ENCODE measurements around the gene NDUFS6. TPM values are rescaled to one million over a fixed set of nuclear protein-coding genes. Genes with fewer than 3 reads are reported as not detected.
A peak's percentile ranks its signal among the peaks of the same experiment; 100 is the strongest.

The NDUFS6 gene
- total RNA-seq, 1 donor from 2014 or later: 21.3 TPM

DNA sequence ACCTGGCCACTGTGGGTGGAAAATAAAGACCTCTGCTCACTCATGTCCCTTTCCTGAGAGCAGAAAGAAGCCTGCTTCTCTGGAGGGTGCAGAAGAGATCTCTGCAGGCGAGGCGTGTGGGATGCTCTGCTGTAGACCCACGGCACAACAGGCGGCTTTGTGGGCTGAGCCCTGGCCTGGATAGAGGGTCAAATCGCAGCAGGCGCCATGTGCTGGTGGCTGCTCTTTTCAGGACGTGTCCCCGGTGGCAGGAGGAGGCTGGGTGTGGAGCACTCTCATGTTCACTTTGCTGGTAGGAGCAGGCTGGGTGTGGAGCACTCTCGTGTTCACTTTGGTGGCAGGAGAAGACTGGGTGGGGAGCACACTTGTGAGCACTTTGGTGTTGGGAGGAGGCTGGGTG is 46.4 kb downstream of the NDUFS6 start:
- H3K27me3 ChIP-seq (ENCODE audit: low read depth): peaks cover 51% of the 10 kb centered on the region

DNA sequence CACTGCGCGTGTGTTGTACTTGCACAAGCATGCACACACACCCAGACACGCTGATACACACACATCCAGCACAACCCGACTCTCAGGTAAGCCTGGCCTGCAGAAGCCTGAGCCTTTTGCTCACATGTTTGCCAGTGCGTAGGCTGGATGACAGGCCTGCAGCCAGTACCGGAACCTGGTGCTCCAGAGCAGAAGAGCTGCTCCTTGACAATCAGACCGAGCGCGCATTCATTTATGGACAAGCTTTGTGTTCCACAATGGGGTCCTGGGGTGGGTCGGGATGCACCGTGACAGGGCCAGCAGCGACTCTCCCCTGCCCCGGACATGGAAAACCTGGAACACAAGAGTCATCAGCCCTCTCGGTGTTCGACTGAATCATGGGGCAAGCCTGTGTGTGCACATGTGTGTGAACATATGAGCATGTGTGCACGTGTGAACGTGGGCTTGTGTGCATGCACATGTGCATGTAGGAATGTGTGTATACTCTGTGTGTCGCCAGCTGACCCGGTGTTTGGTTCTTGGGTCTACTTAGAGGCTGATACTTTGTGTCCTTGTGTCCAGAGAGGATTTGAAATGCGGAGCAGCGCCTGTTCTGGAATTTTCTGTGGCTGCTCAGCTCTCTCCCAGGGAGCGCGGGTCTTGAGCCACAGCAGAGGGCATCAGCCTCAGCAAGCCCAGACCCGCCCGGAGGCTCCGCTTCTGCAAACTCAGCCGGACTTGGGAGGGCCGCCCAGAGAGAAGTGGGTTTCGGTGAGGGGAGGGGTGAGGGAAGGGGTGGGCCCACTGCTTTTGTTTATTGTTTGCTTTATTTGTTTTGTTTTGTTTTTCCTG is 49.3 kb downstream of the NDUFS6 start:
- DNase-seq (no peak), ATAC-seq (no peak)
- H3K36me3 ChIP-seq: no peaks in the 10 kb centered on the region
- no peaks in the 10 kb centered on the region for H3K4me1 ChIP-seq
- TF ChIP-seq, protein P1, sequence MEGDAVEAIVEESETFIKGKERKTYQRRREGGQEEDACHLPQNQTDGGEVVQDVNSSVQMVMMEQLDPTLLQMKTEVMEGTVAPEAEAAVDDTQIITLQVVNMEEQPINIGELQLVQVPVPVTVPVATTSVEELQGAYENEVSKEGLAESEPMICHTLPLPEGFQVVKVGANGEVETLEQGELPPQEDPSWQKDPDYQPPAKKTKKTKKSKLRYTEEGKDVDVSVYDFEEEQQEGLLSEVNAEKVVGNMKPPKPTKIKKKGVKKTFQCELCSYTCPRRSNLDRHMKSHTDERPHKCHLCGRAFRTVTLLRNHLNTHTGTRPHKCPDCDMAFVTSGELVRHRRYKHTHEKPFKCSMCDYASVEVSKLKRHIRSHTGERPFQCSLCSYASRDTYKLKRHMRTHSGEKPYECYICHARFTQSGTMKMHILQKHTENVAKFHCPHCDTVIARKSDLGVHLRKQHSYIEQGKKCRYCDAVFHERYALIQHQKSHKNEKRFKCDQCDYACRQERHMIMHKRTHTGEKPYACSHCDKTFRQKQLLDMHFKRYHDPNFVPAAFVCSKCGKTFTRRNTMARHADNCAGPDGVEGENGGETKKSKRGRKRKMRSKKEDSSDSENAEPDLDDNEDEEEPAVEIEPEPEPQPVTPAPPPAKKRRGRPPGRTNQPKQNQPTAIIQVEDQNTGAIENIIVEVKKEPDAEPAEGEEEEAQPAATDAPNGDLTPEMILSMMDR (IDR thresholded peaks at IDR 0.05): no peak
- no peak overlapping the region for H3K27ac ChIP-seq
- H3K9me3 ChIP-seq: no peaks in the 10 kb centered on the region
- intact Hi-C loops (cut with DNase I): no loop called here
- peaks cover 66% of the 10 kb centered on the region for H3K27me3 ChIP-seq (ENCODE audit: low read depth)
- H3K4me3 ChIP-seq: no peak overlapping the region

More for the DNA sequence above, 46.4 kb downstream of the NDUFS6 start:
- DNase-seq: peak; percentile 20
- Histone ChIP-seq H3K9me3 (no peaks in the 10 kb centered on the region), H3K27ac (no peak overlapping the region), H3K36me3 (no peaks in the 10 kb centered on the region), H3K4me3 (no peak overlapping the region), H3K4me1 (no peaks in the 10 kb centered on the region)
- ATAC-seq: no peak
- TF ChIP-seq, protein P1 (IDR thresholded peaks at IDR 0.05): no peak
- intact Hi-C loops (cut with DNase I): no loop called here

DNA sequence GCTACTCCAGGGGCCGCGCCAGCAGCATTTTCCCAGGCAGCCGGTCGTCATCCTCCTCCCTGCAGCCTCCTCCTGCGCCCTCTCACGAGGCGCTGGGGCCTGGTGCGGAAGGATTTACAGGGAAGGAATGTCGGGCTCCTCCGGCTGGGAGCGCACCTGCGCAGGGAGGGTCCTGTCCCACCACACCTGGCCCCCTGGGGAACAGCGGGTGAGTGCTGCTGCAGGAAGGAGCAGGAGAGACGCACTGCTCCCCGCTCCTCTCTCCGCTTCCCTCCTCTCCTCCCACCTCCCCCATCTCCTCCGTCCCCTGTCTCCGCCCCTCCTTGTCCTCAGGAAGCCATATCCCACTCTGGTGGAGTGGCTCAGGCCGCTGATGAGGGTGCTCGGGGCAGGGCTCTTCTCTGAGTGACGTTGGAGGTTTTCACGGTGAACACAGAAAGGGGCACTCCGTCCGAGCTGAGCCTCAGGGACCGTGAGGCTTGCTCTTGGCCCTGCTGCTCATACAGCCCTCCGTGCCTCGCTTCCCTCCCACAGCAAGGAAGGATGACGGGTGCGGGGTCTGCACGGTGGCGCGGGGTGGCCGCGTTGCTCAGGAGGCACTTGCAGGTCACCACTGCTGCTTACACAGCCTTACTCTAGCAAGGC is 50.2 kb downstream of the NDUFS6 start:
- no peak for ATAC-seq
- no peak for DNase-seq
- no peak overlapping the region for H3K4me3 ChIP-seq
- no peak overlapping the region for H3K27ac ChIP-seq
- H3K27me3 ChIP-seq (ENCODE audit: low read depth): peaks cover 72% of the 10 kb centered on the region
- H3K9me3 ChIP-seq: no peaks in the 10 kb centered on the region
- intact Hi-C loops (cut with DNase I): no loop called here
- TF ChIP-seq, protein P1 (IDR thresholded peaks at IDR 0.05): no peak
- no peaks in the 10 kb centered on the region for H3K36me3 ChIP-seq
- no peaks in the 10 kb centered on the region for H3K4me1 ChIP-seq

DNA sequence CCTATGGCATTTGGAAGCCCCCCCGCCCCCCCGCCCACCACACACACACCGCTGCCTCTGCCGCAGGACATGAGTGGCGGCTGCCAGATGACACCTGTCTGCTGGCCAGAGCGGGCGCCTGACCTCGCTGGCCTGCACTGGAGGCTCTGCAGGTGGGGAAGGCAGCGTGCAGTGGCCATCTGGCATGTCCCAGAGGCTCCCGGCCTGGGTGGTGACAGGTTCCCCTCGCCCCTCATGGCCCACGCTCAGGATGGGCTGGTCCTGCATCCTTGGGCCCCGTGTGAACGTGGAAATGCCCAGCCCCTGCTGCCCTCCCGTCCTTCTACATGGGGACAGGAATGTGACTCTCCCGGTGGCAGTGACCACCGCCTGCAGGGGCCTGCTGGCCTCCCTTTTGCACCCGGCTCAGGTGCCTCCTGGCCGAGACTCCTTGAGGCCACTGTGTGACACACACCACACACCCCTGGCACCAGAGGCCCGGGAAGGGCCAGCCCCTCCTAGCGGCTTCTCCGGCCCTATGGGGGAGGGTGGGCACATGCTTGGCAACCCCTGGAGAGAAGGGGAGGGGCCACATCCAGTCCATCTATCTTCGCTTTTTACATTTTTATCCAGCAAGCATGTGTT is 51.2 kb downstream of the NDUFS6 start:
- Histone ChIP-seq H3K27me3 (ENCODE audit: low read depth) (peaks cover 81% of the 10 kb centered on the region), H3K27ac (no peak overlapping the region), H3K4me3 (no peak overlapping the region), H3K9me3 (no peaks in the 10 kb centered on the region), H3K36me3 (no peaks in the 10 kb centered on the region), H3K4me1 (no peaks in the 10 kb centered on the region)
- TF ChIP-seq, protein P1 (IDR thresholded peaks at IDR 0.05): no peak
- intact Hi-C loops (cut with DNase I): no loop called here
- ATAC-seq (no peak), DNase-seq (no peak)

DNA sequence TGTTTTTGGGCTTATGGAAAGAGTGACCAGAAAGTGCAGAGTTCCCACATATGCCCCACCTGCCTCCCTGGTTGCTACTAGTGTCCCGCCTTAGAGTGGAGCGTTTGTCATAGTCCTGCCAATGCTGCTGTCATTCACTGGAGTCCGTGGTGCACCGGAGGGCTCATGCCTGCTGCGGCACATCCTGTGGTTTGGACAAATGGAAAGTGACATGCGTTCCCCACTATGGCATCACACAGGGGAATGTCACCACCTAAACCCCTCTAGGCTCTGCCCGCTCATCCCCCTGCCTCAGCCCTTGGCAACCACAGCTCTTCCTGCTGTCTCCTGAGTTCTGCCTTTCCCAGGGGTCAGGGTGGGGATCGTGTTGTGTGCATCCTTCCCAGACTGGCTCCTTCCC is 52.3 kb downstream of the NDUFS6 start:
- TF ChIP-seq, protein P1 (IDR thresholded peaks at IDR 0.05): no peak
- no peak for ATAC-seq
- Histone ChIP-seq H3K27me3 (ENCODE audit: low read depth) (peaks cover 81% of the 10 kb centered on the region), H3K4me3 (no peak overlapping the region), H3K27ac (no peak overlapping the region), H3K9me3 (no peaks in the 10 kb centered on the region), H3K4me1 (no peaks in the 10 kb centered on the region), H3K36me3 (no peaks in the 10 kb centered on the region)
- intact Hi-C loops (cut with DNase I): no loop called here
- no peak for DNase-seq

Data from lower lobe of right lung (tissue), 2 donors.